HepG2 (cell line): ENCODE results near the gene JAGN1. TPM values are rescaled to one million over a fixed set of nuclear protein-coding genes. Genes with fewer than 3 reads are reported as not detected.

Experiments
- HMGXB4 ChIP-seq, 2 experiments: sonication (generic) in 1 of 2; formaldehyde crosslinking in 1 of 2; IDR thresholded peaks; 2 replicates each; pipeline versions ENCODE4 v1.4.0 to v1.6.1; 2018 to 2020; ENCODE audit warnings: missing genetic modification reagents in 2 of 2, borderline replicate concordance in 1 of 2, low read depth in 1 of 2, mild to moderate bottlenecking in 1 of 2, missing biosample characterization in 1 of 2
- MIER3 ChIP-seq: IDR thresholded peaks from 2 replicates; pipeline ENCODE4 v1.6.1; 2016; ENCODE audit warnings: missing compliant biosample characterization, borderline replicate concordance
- PHF21A ChIP-seq: sonication (generic); formaldehyde crosslinking; IDR thresholded peaks from 2 replicates; pipeline ENCODE4 v1.5.0; 2020; ENCODE audit warnings: mild to moderate bottlenecking, missing genetic modification reagents
- RARA ChIP-seq: IDR thresholded peaks from 2 replicates; pipeline ENCODE4 v1.6.1; 2016; ENCODE audit warnings: missing genetic modification reagents, missing compliant biosample characterization
- SP140L ChIP-seq: sonication (generic); formaldehyde crosslinking; IDR thresholded peaks from 2 replicates; pipeline ENCODE4 v1.4.0; 2020; ENCODE audit warnings: missing genetic modification reagents, borderline replicate concordance
- SUZ12 ChIP-seq: fragments of 150-350 bp; IDR thresholded peaks from 2 replicates; pipeline ENCODE4 v1.6.1; 2014; ENCODE audit warnings: low read depth, low read length
- ZEB1 ChIP-seq: IDR thresholded peaks from 2 replicates; pipeline ENCODE4 v1.6.1; 2012; ENCODE audit warnings: mild to moderate bottlenecking, low read depth, inconsistent platforms; ENCODE audit not compliant: insufficient replicate concordance
- ZFX ChIP-seq: sonication (generic); formaldehyde crosslinking; IDR thresholded peaks from 2 replicates; pipeline ENCODE4 v1.4.0; 2020; ENCODE audit warnings: mild to moderate bottlenecking, low read depth, missing genetic modification reagents, moderate library complexity
- ZNF281 ChIP-seq: sonication (generic); formaldehyde crosslinking; IDR thresholded peaks from 2 replicates; pipeline ENCODE4 v1.4.0; 2020; ENCODE audit warnings: missing genetic modification reagents, borderline replicate concordance
- ZNF343 ChIP-seq: sonication (generic); formaldehyde crosslinking; IDR thresholded peaks from 2 replicates; pipeline ENCODE4 v1.4.0; 2020; ENCODE audit warnings: mild to moderate bottlenecking, missing genetic modification reagents
- ZNF616 ChIP-seq: sonication (generic); formaldehyde crosslinking; IDR thresholded peaks from 2 replicates; pipeline ENCODE4 v1.5.0; 2020; ENCODE audit warnings: low read depth, mild to moderate bottlenecking, missing genetic modification reagents
- ZNF768 ChIP-seq: sonication (generic); formaldehyde crosslinking; IDR thresholded peaks from 2 replicates; pipeline ENCODE4 v1.4.0; 2020; ENCODE audit warnings: missing genetic modification reagents
- polyA plus RNA-seq, 8 experiments: library from polyadenylated mRNA; depleted of rRNA in 3 of 8; stranded (reverse) in 7 of 8; unstranded in 1 of 8; fragments of >200 nt; fragmentation: Illumina TruSeq in 4 of 8; extraction: Trizol in 4 of 8; gene quantifications; 2 replicates each; pipeline versions ENCODE4 v1.2.1 to v1.2.3, GENCODE V29; 2011 to 2016; ENCODE audit warnings: low read depth in 4 of 8, missing spikeins in 1 of 8, mixed read lengths in 1 of 8; ENCODE audit not compliant: insufficient read depth in 1 of 8
- total RNA-seq, 5 experiments: library from RNA; depleted of rRNA; stranded (reverse); fragments of >200 nt; fragmentation: Illumina TruSeq; extraction: Trizol; gene quantifications; 2 replicates each; pipeline ENCODE4 v1.2.3, GENCODE V29; 2016; ENCODE audit warnings: low read depth in 1 of 5
- TF ChIP-seq, protein P1 (sequence below): sonication (generic); formaldehyde crosslinking; IDR thresholded peaks from 2 replicates; pipeline ENCODE4 v1.4.0; 2020; ENCODE audit warnings: missing genetic modification reagents
- TF ChIP-seq, protein P2 (sequence below): IDR thresholded peaks from 2 replicates; pipeline ENCODE4 v1.6.1; 2016; ENCODE audit warnings: mild to moderate bottlenecking
- TF ChIP-seq, protein P3 (sequence below): sonication (generic); formaldehyde crosslinking; IDR thresholded peaks from 2 replicates; pipeline ENCODE4 v1.5.0; 2020; ENCODE audit warnings: missing genetic modification reagents

Gene JAGN1
- total and polyA plus RNA-seq, 2 of the 13 experiments (the other 11 are each of a cell fraction or from before 2014, with no cell fraction given) = 49.9 to 50.9 TPM

- TF ChIP-seq, protein P1, sequence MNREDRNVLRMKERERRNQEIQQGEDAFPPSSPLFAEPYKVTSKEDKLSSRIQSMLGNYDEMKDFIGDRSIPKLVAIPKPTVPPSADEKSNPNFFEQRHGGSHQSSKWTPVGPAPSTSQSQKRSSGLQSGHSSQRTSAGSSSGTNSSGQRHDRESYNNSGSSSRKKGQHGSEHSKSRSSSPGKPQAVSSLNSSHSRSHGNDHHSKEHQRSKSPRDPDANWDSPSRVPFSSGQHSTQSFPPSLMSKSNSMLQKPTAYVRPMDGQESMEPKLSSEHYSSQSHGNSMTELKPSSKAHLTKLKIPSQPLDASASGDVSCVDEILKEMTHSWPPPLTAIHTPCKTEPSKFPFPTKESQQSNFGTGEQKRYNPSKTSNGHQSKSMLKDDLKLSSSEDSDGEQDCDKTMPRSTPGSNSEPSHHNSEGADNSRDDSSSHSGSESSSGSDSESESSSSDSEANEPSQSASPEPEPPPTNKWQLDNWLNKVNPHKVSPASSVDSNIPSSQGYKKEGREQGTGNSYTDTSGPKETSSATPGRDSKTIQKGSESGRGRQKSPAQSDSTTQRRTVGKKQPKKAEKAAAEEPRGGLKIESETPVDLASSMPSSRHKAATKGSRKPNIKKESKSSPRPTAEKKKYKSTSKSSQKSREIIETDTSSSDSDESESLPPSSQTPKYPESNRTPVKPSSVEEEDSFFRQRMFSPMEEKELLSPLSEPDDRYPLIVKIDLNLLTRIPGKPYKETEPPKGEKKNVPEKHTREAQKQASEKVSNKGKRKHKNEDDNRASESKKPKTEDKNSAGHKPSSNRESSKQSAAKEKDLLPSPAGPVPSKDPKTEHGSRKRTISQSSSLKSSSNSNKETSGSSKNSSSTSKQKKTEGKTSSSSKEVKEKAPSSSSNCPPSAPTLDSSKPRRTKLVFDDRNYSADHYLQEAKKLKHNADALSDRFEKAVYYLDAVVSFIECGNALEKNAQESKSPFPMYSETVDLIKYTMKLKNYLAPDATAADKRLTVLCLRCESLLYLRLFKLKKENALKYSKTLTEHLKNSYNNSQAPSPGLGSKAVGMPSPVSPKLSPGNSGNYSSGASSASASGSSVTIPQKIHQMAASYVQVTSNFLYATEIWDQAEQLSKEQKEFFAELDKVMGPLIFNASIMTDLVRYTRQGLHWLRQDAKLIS (CRISPR knock-in tag) = 0 out of 2 replicates have a peak, but pooled peaks have one; percentile 29
- 0 out of 2 replicates have a peak, but pooled peaks have one; percentile 8 for TF ChIP-seq ZNF616 (CRISPR knock-in tag)
- peak; percentile 68 for TF ChIP-seq ZNF768 (CRISPR knock-in tag)
- TF ChIP-seq PHF21A = no peak
- TF ChIP-seq ZNF281 (CRISPR knock-in tag) = no peak
- 0 out of 2 replicates have a peak, but pooled peaks have one; percentile 4 for TF ChIP-seq RARA (CRISPR knock-in tag)
- 0 out of 2 replicates have a peak, but pooled peaks have one; percentile 73 for TF ChIP-seq ZNF343 (CRISPR knock-in tag)
- TF ChIP-seq HMGXB4 (CRISPR knock-in tag; IDR thresholded peaks at IDR 0.05; ENCODE audit: borderline replicate concordance in 1 of 2, low read depth in 1 of 2) = peak; percentile 38 to 62; a peak in 3 of 4 replicates
- TF ChIP-seq SP140L = no peak
- TF ChIP-seq MIER3 = peak; percentile 38; the same call in 1 of the 2 replicates
- peak; percentile 37 for TF ChIP-seq ZEB1
- TF ChIP-seq, protein P2, sequence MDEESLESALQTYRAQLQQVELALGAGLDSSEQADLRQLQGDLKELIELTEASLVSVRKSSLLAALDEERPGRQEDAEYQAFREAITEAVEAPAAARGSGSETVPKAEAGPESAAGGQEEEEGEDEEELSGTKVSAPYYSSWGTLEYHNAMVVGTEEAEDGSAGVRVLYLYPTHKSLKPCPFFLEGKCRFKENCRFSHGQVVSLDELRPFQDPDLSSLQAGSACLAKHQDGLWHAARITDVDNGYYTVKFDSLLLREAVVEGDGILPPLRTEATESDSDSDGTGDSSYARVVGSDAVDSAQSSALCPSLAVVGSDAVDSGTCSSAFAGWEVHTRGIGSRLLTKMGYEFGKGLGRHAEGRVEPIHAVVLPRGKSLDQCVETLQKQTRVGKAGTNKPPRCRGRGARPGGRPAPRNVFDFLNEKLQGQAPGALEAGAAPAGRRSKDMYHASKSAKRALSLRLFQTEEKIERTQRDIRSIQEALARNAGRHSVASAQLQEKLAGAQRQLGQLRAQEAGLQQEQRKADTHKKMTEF = peak; percentile 46; the same call in 1 of the 2 replicates
- TF ChIP-seq SUZ12 = no peak
- peak; percentile 88 for TF ChIP-seq ZFX (CRISPR knock-in tag)
- TF ChIP-seq, protein P3, sequence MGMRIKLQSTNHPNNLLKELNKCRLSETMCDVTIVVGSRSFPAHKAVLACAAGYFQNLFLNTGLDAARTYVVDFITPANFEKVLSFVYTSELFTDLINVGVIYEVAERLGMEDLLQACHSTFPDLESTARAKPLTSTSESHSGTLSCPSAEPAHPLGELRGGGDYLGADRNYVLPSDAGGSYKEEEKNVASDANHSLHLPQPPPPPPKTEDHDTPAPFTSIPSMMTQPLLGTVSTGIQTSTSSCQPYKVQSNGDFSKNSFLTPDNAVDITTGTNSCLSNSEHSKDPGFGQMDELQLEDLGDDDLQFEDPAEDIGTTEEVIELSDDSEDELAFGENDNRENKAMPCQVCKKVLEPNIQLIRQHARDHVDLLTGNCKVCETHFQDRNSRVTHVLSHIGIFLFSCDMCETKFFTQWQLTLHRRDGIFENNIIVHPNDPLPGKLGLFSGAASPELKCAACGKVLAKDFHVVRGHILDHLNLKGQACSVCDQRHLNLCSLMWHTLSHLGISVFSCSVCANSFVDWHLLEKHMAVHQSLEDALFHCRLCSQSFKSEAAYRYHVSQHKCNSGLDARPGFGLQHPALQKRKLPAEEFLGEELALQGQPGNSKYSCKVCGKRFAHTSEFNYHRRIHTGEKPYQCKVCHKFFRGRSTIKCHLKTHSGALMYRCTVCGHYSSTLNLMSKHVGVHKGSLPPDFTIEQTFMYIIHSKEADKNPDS = 0 out of 2 replicates have a peak, but pooled peaks have one; percentile 63
These were observed 12.2 kb downstream of the JAGN1 start, which contains the start of gene IL17RE (continued) for GRCh38 chr3:9902372-9903237.
